Astrocyte (in vitro differentiated cells and primary cell): ENCODE measurements around the gene KRTAP1-4. TPM values are rescaled to one million over a fixed set of nuclear protein-coding genes. Genes with fewer than 3 reads are reported as not detected.

Experiments
- DNase-seq: peaks from one replicate; pipeline ENCODE4 v3.0.0-alpha.2; 2010; ENCODE audit warnings: low read depth
- FAIRE-seq: peaks from 2 replicates; lab custom pipeline; 2011; peaks lifted over from hg19 to GRCh38; lab: Jason Lieb, UNC
- H2AFZ ChIP-seq: 2 replicates; pipeline ENCODE4 v1.6.0; 2012; ENCODE audit warnings: low read depth, low read length, inconsistent platforms
- H3K27ac ChIP-seq: 2 replicates; pipeline ENCODE4 v1.5.1; 2011; ENCODE audit warnings: low read depth, low read length, inconsistent platforms
- H3K27me3 ChIP-seq: 2 replicates; pipeline ENCODE4 v1.6.0; 2011; ENCODE audit warnings: low read length, inconsistent platforms; ENCODE audit not compliant: insufficient read depth
- H3K36me3 ChIP-seq: 2 replicates; pipeline ENCODE4 v1.5.1; 2011; ENCODE audit warnings: low read length, inconsistent platforms; ENCODE audit not compliant: insufficient read depth
- H3K4me1 ChIP-seq: 2 replicates; pipeline ENCODE4 v1.5.1; 2011; ENCODE audit warnings: low read length, inconsistent platforms; ENCODE audit not compliant: insufficient read depth
- H3K4me2 ChIP-seq: 2 replicates; pipeline ENCODE4 v1.6.0; 2012; ENCODE audit warnings: low read length, inconsistent platforms
- H3K4me3 ChIP-seq: 2 replicates; pipeline ENCODE4 v1.5.1; 2011; ENCODE audit warnings: low read depth, mild to moderate bottlenecking, low read length, inconsistent platforms; ENCODE audit not compliant: insufficient read depth
- H3K79me2 ChIP-seq: 2 replicates; pipeline ENCODE4 v1.6.0; 2012; ENCODE audit warnings: mild to moderate bottlenecking, low read length, inconsistent platforms; ENCODE audit not compliant: insufficient read depth
- H3K9ac ChIP-seq: 2 replicates; pipeline ENCODE4 v1.6.0; 2012; ENCODE audit warnings: mild to moderate bottlenecking, low read length, inconsistent platforms
- H3K9me3 ChIP-seq: 2 replicates; pipeline ENCODE4 v1.5.1; 2012; ENCODE audit warnings: low read depth, mild to moderate bottlenecking, low read length, inconsistent platforms; ENCODE audit not compliant: insufficient read depth
- H4K20me1 ChIP-seq: 2 replicates; pipeline ENCODE4 v1.6.0; 2012; ENCODE audit warnings: low read length, inconsistent platforms; ENCODE audit not compliant: insufficient read depth
- H3K27ac Mint-ChIP-seq: one replicate; pipeline ENCODE4 v1.8.0; 2021; ENCODE audit warnings: mild to moderate bottlenecking, mixed read lengths; ENCODE audit not compliant: unreplicated experiment
- H3K27me3 Mint-ChIP-seq: one replicate; pipeline ENCODE4 v1.8.0; 2021; ENCODE audit warnings: low read depth, mixed read lengths; ENCODE audit not compliant: unreplicated experiment
- H3K36me3 Mint-ChIP-seq: one replicate; pipeline ENCODE4 v1.8.0; 2021; ENCODE audit warnings: low read depth, mixed read lengths; ENCODE audit not compliant: unreplicated experiment
- H3K4me1 Mint-ChIP-seq: one replicate; pipeline ENCODE4 v1.8.0; 2021; ENCODE audit warnings: low read depth, mixed read lengths; ENCODE audit not compliant: unreplicated experiment
- H3K4me3 Mint-ChIP-seq: one replicate; pipeline ENCODE4 v1.8.0; 2021; ENCODE audit warnings: mild to moderate bottlenecking, moderate library complexity, mixed read lengths; ENCODE audit not compliant: unreplicated experiment
- H3K9me3 Mint-ChIP-seq: one replicate; pipeline ENCODE4 v1.8.0; 2021; ENCODE audit warnings: mild to moderate bottlenecking, mixed read lengths; ENCODE audit not compliant: unreplicated experiment
- CTCF ChIP-seq: IDR thresholded peaks from 2 replicates; pipeline ENCODE4 v1.5.1; 2011; ENCODE audit warnings: low read depth, mild to moderate bottlenecking, inconsistent platforms, low read length, moderate library complexity; ENCODE audit not compliant: insufficient read depth
- EZH2 ChIP-seq: IDR thresholded peaks from 2 replicates; pipeline ENCODE4 v1.6.1; 2012; ENCODE audit warnings: mild to moderate bottlenecking, low read length, inconsistent platforms; ENCODE audit not compliant: insufficient read depth
- total RNA-seq: library from RNA; stranded (reverse); gene quantifications from 2 replicates; pipeline ENCODE4 v1.2.1, GENCODE V29; 2021

Gene KRTAP1-4
- total RNA-seq, 1 donor from 2014 or later: not detected

GRCh38 chr17:41008811-41009210 lies 21.2 kb downstream of the KRTAP1-4 start, which contains the start of gene KRTAP3-1:
TSS of gene KRTAP3-1 (minus strand) at chr17:41009128. CDS start at chr17:41009074, 54 bp downstream.
- H3K36me3 ChIP-seq: no peaks in the 10 kb centered on the region
- H3K9ac ChIP-seq: no peak within 1 kb of the TSS
- H3K4me3 Mint-ChIP-seq: no peak within 1 kb of the TSS
- H3K27ac ChIP-seq: no peak within 1 kb of the TSS
- no peak within 1 kb of the TSS for H2AFZ ChIP-seq
- H3K36me3 Mint-ChIP-seq: no peaks in the 10 kb centered on the region
- no peaks in the 10 kb centered on the region for H3K79me2 ChIP-seq
- no peaks in the 10 kb centered on the region for H3K9me3 Mint-ChIP-seq
- no peak within 1 kb of the TSS for H3K4me2 ChIP-seq
- no peak within 1 kb of the TSS for H3K4me3 ChIP-seq
- no peak within 1 kb of the TSS for H3K27ac Mint-ChIP-seq
- TF ChIP-seq CTCF (no peak), EZH2 (no peak)
- H3K4me1 Mint-ChIP-seq: no peaks in the 10 kb centered on the region
- no peaks in the 10 kb centered on the region for H3K27me3 ChIP-seq
- FAIRE-seq (no peak), DNase-seq (no peak)
- peaks cover 2% of the 10 kb centered on the region for H3K27me3 Mint-ChIP-seq
- no peaks in the 10 kb centered on the region for H3K4me1 ChIP-seq
- H4K20me1 ChIP-seq: no peaks in the 10 kb centered on the region
- H3K9me3 ChIP-seq: no peaks in the 10 kb centered on the region

GRCh38 chr17:41004397-41004796 lies 25.6 kb downstream of the KRTAP1-4 start:
- Mint-ChIP-seq H3K4me3 (no peak overlapping the region), H3K27me3 (peaks cover 2% of the 10 kb centered on the region), H3K4me1 (no peaks in the 10 kb centered on the region), H3K27ac (no peak overlapping the region), H3K36me3 (no peaks in the 10 kb centered on the region), H3K9me3 (no peaks in the 10 kb centered on the region)
- Histone ChIP-seq H3K27me3 (no peaks in the 10 kb centered on the region), H3K36me3 (no peaks in the 10 kb centered on the region), H3K9ac (no peak overlapping the region), H2AFZ (no peak overlapping the region), H3K4me1 (no peaks in the 10 kb centered on the region), H3K4me2 (no peak overlapping the region), H4K20me1 (no peaks in the 10 kb centered on the region), H3K79me2 (no peaks in the 10 kb centered on the region), H3K27ac (no peak overlapping the region), H3K9me3 (no peaks in the 10 kb centered on the region), H3K4me3 (no peak overlapping the region)
- FAIRE-seq (no peak), DNase-seq (no peak)
- TF ChIP-seq EZH2: no peak
- no peak for TF ChIP-seq CTCF

GRCh38 chr17:41003926-41004325 lies 26.1 kb downstream of the KRTAP1-4 start:
- Mint-ChIP-seq H3K27me3 (peaks cover 2% of the 10 kb centered on the region), H3K27ac (no peak overlapping the region), H3K9me3 (no peaks in the 10 kb centered on the region), H3K4me3 (no peak overlapping the region), H3K36me3 (no peaks in the 10 kb centered on the region), H3K4me1 (no peaks in the 10 kb centered on the region)
- no peaks in the 10 kb centered on the region for H3K4me1 ChIP-seq
- TF ChIP-seq EZH2: no peak
- TF ChIP-seq CTCF: no peak
- H3K4me3 ChIP-seq: no peak overlapping the region
- no peaks in the 10 kb centered on the region for H3K36me3 ChIP-seq
- H3K27ac ChIP-seq: no peak overlapping the region
- H3K79me2 ChIP-seq: no peaks in the 10 kb centered on the region
- H3K9me3 ChIP-seq: no peaks in the 10 kb centered on the region
- H3K27me3 ChIP-seq: no peaks in the 10 kb centered on the region
- H3K4me2 ChIP-seq: no peak overlapping the region
- DNase-seq (no peak), FAIRE-seq (no peak)
- no peak overlapping the region for H2AFZ ChIP-seq
- no peak overlapping the region for H3K9ac ChIP-seq
- no peaks in the 10 kb centered on the region for H4K20me1 ChIP-seq
